ENCODE data around the gene VAMP3.

VAMP3 gene

DNA sequence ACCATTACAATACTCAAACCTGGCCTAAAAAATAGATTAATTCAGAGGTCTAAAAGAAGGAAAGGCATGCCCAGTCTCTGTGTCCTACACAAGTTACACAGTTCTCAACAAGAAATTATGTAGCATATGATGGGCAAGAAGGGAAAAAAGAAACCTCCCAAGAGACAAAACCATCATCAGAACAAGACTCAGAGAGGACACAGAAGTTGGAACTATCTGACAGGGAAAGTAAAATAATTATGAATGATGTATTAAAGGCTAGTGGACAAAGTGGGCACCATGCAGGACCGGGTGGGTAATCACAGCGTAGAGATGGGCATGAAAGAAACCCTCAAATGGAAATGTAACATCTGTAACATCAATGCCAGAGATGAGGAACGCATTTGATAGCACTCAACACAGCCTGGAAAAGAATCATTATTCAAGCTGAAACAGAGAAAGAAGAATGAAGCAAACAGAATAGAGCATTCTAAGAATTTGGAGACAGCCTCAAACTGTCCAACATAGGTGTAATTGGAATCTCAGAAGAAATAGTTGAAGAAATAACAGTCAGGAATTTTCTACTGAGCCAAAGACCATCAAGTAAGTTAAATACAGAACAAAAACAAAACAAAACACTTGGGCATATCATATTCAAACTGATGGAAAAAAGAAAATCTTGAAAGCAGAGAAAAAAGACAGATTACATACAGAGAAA lies 42.7 kb downstream of the VAMP3 start:
- DNase-seq, result no peak

DNA sequence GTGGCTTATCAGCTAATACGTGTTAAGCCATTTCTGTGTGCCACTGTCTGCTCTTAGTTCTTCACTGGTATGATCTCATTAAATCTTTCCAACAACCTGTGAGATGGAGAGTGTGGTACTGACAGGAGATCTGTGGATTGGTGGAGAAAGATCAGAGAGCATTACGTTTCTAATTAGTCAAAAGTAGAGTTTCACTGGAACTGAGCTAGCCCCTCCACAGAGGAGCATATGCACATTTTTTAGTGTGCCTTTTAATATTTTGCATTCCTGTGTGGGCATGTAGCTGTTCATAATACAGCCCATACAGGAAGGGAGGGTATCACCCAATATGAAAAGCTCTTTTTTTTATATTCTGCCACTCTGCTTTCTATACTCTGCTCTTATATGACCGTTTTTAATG lies 50.2 kb downstream of the VAMP3 start:
- DNase-seq, result no peak

DNA sequence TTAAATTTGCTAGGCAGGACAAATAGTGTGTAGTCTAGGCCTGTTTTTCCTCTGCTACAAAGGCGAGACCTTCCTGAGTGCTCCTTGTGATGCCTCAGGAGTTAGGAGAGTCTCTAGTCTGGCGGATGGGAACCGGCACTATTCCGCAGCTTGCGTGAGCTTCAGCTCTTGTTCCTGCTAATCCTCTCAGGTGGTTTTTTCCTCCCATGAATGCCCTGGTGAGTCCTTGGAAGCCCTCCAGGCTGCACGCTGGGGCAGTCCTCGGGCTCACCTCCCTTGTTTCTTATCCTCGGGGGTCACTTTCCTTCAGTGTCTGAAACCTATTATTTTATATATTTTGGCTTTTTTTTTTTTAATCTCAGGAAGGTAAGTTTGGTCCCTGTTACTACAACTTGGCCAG lies 53.6 kb downstream of the VAMP3 start:
- no peak for DNase-seq

DNA sequence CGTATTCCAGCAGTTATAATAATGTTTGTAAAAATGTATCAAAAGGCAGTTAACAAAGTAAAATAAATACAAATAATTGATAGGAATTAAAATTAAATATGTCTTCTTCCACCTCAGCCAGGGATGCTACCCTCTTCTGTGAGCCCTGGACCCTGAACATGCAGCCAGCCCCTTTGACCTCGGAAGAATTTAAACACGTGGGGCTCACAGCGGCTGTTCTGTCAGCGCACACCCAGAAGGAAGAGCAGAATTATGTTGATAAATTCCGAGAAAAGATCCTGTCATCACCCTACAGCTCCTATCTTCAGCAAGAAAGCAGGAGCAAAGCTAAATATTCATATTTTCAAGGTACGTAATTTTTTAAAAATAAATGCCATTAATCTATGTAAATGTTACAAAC lies 55.3 kb downstream of the VAMP3 start:
- DNase-seq, result no peak

DNA sequence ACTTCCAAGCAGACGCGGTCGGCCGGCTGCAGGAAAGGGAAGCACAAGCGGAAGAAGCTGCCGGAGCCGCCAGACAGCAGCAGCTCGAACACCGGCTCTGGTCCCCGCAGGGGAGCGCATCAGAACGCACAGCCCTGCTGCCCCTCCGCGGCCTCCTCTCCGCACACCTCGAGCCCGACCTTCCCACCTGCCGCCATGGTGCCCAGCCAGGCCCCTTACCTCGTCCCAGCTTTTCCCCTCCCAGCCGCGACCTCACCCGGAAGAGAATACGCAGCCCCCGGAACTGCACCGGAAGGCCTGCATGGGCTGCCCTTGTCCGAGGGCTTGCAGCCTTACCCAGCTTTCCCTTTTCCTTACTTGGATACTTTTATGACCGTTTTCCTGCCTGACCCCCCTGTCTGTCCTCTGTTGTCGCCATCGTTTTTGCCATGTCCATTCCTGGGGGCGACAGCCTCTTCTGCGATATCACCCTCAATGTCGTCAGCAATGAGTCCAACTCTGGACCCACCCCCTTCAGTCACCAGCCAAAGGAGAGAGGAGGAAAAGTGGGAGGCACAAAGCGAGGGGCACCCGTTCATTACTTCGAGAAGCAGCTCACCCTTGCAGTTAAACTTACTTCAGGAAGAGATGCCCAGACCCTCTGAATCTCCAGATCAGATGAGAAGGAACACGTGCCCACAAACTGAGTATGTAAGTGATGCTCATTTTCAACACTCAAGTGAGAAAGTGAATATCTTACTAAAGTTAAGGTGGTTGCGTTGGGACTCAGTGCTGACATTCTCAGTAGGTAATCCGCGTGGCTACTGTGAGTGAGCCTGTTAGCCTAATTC lies 56.2 kb downstream of the VAMP3 start:
- no peak for DNase-seq

Measured in fibroblast of skin of scalp (primary cell).